Vagina (tissue), 2 donors: ENCODE measurements around the gene XPO5. TPM values are rescaled to one million over a fixed set of nuclear protein-coding genes. Genes with fewer than 3 reads are reported as not detected.
A peak's percentile ranks its signal among the peaks of the same experiment; 100 is the strongest.

Experiments
- DNase-seq, 2 donors: peaks; one replicate each; pipeline ENCODE4 v3.0.0-alpha.2; 2017; ENCODE audit errors: extremely low spot score in 2 of 2
- H3K27ac ChIP-seq: fragments of 200-600 bp; sonication (generic); one replicate; pipeline ENCODE4 v1.5.1; 2019
- H3K27me3 ChIP-seq: fragments of 200-600 bp; sonication (generic); one replicate; pipeline ENCODE4 v1.5.1; 2019
- H3K36me3 ChIP-seq, 2 donors: fragments of 200-600 bp; sonication (generic); one replicate each; pipeline ENCODE4 v1.5.1; 2017 to 2019
- H3K4me1 ChIP-seq: fragments of 200-600 bp; sonication (generic); one replicate; pipeline ENCODE4 v1.5.1; 2019
- H3K4me3 ChIP-seq, 2 donors: fragments of 200-600 bp; sonication (generic); 1 replicate in 1 of 2; 2 replicates in 1 of 2; pipeline ENCODE4 v1.5.1; 2016 to 2019
- H3K9me3 ChIP-seq: fragments of 200-600 bp; sonication (generic); one replicate; pipeline ENCODE4 v1.5.1; 2019
- CTCF ChIP-seq, 3 experiments: fragments of 450-650 bp in 2 of 3; fragments of 200-600 bp in 1 of 3; sonication (generic) in 1 of 3; IDR thresholded peaks; one replicate each; pipeline ENCODE4 v1.5.1; 2017 to 2019; ENCODE audit warnings: antibody characterized with exemption in 3 of 3, mild to moderate bottlenecking in 2 of 3, moderate library complexity in 2 of 3
- POLR2A ChIP-seq, 2 donors: fragments of 450-650 bp; IDR thresholded peaks; one replicate each; pipeline ENCODE4 v1.6.1; 2017; ENCODE audit warnings: antibody characterized with exemption in 2 of 2, mild to moderate bottlenecking in 2 of 2, moderate library complexity in 2 of 2
- POLR2AphosphoS5 ChIP-seq, 2 donors: sonication (generic); formaldehyde crosslinking; IDR thresholded peaks; one replicate each; pipeline ENCODE4 v1.9.0; 2017; ENCODE audit warnings: antibody characterized with exemption in 2 of 2, mild to moderate bottlenecking in 2 of 2, low read depth in 1 of 2; ENCODE audit not compliant: insufficient read depth in 1 of 2
- intact Hi-C: fragments of 100-400 bp; cut with DNase I; formaldehyde crosslinking; loops from one replicate; pipeline ENCODE4 v1.15.1; 2023
- total RNA-seq: library from RNA; depleted of rRNA; stranded (reverse); fragments of >200 nt; gene quantifications from one replicate; pipeline ENCODE4 v1.2.3, GENCODE V29; 2016

XPO5 gene
- total RNA-seq, 1 donor from 2014 or later = 24.3 TPM

GRCh38 chr6:43495409-43495941 lies 80.4 kb downstream of the XPO5 start:
- no peak for DNase-seq
- Histone ChIP-seq H3K27me3 (no peaks in the 10 kb centered on the region), H3K36me3 (peaks cover 0 to 26% of the 10 kb centered on the region in 2 donors), H3K4me3 (no peak overlapping the region), H3K27ac (peak overlapping the region; percentile 21), H3K4me1 (peaks cover 52% of the 10 kb centered on the region), H3K9me3 (no peaks in the 10 kb centered on the region)
- TF ChIP-seq CTCF (IDR thresholded peaks at IDR 0.05) (peak in 1 of 3 experiments; percentile 12), POLR2A (IDR thresholded peaks at IDR 0.05) (no peak)
- intact Hi-C loops = no loop called here

GRCh38 chr6:43494766-43495165 lies 81.1 kb downstream of the XPO5 start:
- intact Hi-C loops = no loop called here

GRCh38 chr6:43494321-43494720 lies 81.5 kb downstream of the XPO5 start:
- Histone ChIP-seq H3K4me3 (no peak overlapping the region), H3K27me3 (no peaks in the 10 kb centered on the region), H3K4me1 (peaks cover 52% of the 10 kb centered on the region), H3K27ac (no peak overlapping the region), H3K36me3 (peaks cover 0 to 15% of the 10 kb centered on the region in 2 donors), H3K9me3 (no peaks in the 10 kb centered on the region)
- intact Hi-C loops = no loop called here
- TF ChIP-seq CTCF (IDR thresholded peaks at IDR 0.05) (no peak), POLR2A (IDR thresholded peaks at IDR 0.05) (no peak), POLR2AphosphoS5 (IDR thresholded peaks at IDR 0.05; ENCODE audit: insufficient read depth in 1 of 2, low read depth in 1 of 2) (no peak)
- no peak for DNase-seq

More at GRCh38 chr6:43494766-43495165, 81.1 kb downstream of the XPO5 start:
- Histone ChIP-seq H3K27me3 (no peaks in the 10 kb centered on the region), H3K36me3 (peaks cover 0 to 20% of the 10 kb centered on the region in 2 donors), H3K27ac (no peak overlapping the region), H3K4me1 (peaks cover 52% of the 10 kb centered on the region), H3K9me3 (no peaks in the 10 kb centered on the region), H3K4me3 (no peak overlapping the region)
- no peak for TF ChIP-seq POLR2A (IDR thresholded peaks at IDR 0.05)
- TF ChIP-seq POLR2AphosphoS5 (IDR thresholded peaks at IDR 0.05; ENCODE audit: insufficient read depth in 1 of 2, low read depth in 1 of 2) = no peak
- TF ChIP-seq CTCF (IDR thresholded peaks at IDR 0.05) = no peak
- DNase-seq = no peak

GRCh38 chr6:43493833-43494232 lies 82.0 kb downstream of the XPO5 start:
- H3K36me3 ChIP-seq = peaks cover 0 to 10% of the 10 kb centered on the region in 2 donors
- intact Hi-C loops = no loop called here
- H3K27ac ChIP-seq = no peak overlapping the region
- H3K9me3 ChIP-seq = no peaks in the 10 kb centered on the region
- DNase-seq = no peak
- no peaks in the 10 kb centered on the region for H3K27me3 ChIP-seq
- no peak for TF ChIP-seq POLR2AphosphoS5 (IDR thresholded peaks at IDR 0.05; ENCODE audit: insufficient read depth in 1 of 2, low read depth in 1 of 2)
- no peak for TF ChIP-seq CTCF (IDR thresholded peaks at IDR 0.05)
- TF ChIP-seq POLR2A (IDR thresholded peaks at IDR 0.05) = no peak
- H3K4me1 ChIP-seq = peaks cover 52% of the 10 kb centered on the region
- H3K4me3 ChIP-seq = no peak overlapping the region

- Histone ChIP-seq H3K27me3 (no peaks in the 10 kb centered on the region), H3K9me3 (no peaks in the 10 kb centered on the region), H3K36me3 (peaks cover 0 to 4% of the 10 kb centered on the region in 2 donors), H3K4me1 (peaks cover 52% of the 10 kb centered on the region), H3K27ac (no peak overlapping the region), H3K4me3 (no peak overlapping the region)
- intact Hi-C loops = no loop called here
- TF ChIP-seq POLR2AphosphoS5 (IDR thresholded peaks at IDR 0.05; ENCODE audit: insufficient read depth in 1 of 2, low read depth in 1 of 2) (no peak), POLR2A (IDR thresholded peaks at IDR 0.05) (no peak), CTCF (IDR thresholded peaks at IDR 0.05) (no peak)
- DNase-seq = no peak
These were observed 82.6 kb downstream of the XPO5 start for GRCh38 chr6:43493230-43493629.
